DND-41 (cell line): ENCODE measurements around the gene CMC4.

ENCODE experiments used
- CTCF ChIP-seq: IDR thresholded peaks from 2 replicates; pipeline ENCODE4 v1.5.1; 2012; ENCODE audit warnings: borderline replicate concordance, low read length, moderate library complexity, mild to moderate bottlenecking; ENCODE audit not compliant: poor library complexity, severe bottlenecking; ENCODE audit errors: extremely low read depth
- EZH2 ChIP-seq: IDR thresholded peaks from 3 replicates; pipeline ENCODE4 v1.6.1; 2012; ENCODE audit warnings: borderline replicate concordance, low read depth, mild to moderate bottlenecking, moderate library complexity, low read length, inconsistent platforms; ENCODE audit not compliant: severe bottlenecking

GRCh38 chrX:155031657-155032056 lies 39.3 kb downstream of the CMC4 start:
- TF ChIP-seq CTCF (no peak), EZH2 (no peak)
